ENCODE data around the gene ZNF423.

DNA sequence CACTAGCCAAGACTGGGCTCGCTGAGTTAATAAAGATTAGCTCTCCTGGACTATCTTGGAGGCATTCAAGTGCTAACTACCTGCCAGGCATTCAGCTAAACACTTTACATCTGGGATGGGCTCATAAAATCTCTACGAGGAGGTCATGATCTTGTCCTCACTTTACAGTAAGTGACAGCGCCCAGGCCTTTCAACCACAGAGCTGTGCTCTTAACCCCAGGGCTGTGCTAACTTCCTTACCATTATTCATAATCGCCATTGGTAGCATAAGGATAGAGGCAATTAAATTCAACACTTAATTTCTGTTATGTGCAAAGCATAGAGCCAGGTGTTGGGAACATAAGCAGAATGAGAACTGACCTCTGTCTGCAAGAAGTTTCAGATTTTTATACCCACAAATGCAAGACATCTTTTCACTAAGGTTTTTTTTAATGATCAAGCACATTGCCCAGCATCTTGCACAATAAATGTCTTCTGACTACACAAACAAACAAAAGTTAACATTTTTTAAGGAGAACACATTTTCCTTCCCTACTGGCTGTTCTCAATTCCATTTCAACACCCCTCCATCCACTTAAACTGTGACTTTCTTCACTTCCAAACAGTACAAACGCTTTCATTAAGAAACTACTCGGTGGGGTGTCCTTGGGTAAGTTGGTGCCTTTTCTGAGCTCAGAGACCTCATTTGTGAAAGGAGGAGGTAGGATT lies 310.0 kb downstream of the ZNF423 start:
- TF ChIP-seq, protein P1, sequence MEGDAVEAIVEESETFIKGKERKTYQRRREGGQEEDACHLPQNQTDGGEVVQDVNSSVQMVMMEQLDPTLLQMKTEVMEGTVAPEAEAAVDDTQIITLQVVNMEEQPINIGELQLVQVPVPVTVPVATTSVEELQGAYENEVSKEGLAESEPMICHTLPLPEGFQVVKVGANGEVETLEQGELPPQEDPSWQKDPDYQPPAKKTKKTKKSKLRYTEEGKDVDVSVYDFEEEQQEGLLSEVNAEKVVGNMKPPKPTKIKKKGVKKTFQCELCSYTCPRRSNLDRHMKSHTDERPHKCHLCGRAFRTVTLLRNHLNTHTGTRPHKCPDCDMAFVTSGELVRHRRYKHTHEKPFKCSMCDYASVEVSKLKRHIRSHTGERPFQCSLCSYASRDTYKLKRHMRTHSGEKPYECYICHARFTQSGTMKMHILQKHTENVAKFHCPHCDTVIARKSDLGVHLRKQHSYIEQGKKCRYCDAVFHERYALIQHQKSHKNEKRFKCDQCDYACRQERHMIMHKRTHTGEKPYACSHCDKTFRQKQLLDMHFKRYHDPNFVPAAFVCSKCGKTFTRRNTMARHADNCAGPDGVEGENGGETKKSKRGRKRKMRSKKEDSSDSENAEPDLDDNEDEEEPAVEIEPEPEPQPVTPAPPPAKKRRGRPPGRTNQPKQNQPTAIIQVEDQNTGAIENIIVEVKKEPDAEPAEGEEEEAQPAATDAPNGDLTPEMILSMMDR (IDR thresholded peaks at IDR 0.05; ENCODE audit: insufficient read depth, low read depth, low read length) = no peak
- TF ChIP-seq EZH2 (IDR thresholded peaks at IDR 0.05; ENCODE audit: insufficient read depth, low read length) = no peak

All from astrocyte (in vitro differentiated cells and primary cell).